ENCODE data around the gene HSPA9.

DNA sequence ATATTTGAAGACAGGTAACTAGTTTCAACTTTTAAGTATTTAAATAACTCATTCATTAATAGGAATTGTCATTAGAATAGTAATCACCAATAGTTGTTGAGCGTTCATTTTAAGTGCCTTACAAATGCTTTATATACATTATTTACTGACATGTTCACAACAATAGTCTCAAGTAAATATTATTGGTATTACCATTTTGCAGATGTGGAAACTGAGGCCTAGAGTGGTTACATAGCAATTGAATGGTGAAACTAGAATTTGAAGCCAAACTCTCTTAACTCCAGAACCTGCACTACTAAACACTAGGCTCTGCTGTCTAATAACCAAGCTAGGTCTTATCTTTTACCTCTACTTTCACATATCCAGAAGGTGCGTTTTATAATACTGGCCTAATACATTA lies 4.8 kb upstream of the HSPA9 start:
- TF ChIP-seq, protein P1, sequence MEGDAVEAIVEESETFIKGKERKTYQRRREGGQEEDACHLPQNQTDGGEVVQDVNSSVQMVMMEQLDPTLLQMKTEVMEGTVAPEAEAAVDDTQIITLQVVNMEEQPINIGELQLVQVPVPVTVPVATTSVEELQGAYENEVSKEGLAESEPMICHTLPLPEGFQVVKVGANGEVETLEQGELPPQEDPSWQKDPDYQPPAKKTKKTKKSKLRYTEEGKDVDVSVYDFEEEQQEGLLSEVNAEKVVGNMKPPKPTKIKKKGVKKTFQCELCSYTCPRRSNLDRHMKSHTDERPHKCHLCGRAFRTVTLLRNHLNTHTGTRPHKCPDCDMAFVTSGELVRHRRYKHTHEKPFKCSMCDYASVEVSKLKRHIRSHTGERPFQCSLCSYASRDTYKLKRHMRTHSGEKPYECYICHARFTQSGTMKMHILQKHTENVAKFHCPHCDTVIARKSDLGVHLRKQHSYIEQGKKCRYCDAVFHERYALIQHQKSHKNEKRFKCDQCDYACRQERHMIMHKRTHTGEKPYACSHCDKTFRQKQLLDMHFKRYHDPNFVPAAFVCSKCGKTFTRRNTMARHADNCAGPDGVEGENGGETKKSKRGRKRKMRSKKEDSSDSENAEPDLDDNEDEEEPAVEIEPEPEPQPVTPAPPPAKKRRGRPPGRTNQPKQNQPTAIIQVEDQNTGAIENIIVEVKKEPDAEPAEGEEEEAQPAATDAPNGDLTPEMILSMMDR (IDR thresholded peaks at IDR 0.05; ENCODE audit: borderline replicate concordance, extremely low read depth, low read length, poor library complexity, severe bottlenecking) = no peak
- TF ChIP-seq EZH2 (IDR thresholded peaks at IDR 0.05; ENCODE audit: borderline replicate concordance, low read depth, low read length, severe bottlenecking) = no peak

All from DND-41 (cell line).